Inferior parietal cortex (tissue), 1 donor: ENCODE measurements around the gene TREM2.
"Not testable (repeated sequence)": the region's sequence is repeated elsewhere in the genome, so short reads cannot be mapped to it uniquely, and the experiment has no call there.

Source experiments
- DNase-seq: peaks from one replicate; pipeline ENCODE4 v3.0.0-alpha.2; 2016; ENCODE audit errors: extremely low spot score

TREM2 gene

DNA sequence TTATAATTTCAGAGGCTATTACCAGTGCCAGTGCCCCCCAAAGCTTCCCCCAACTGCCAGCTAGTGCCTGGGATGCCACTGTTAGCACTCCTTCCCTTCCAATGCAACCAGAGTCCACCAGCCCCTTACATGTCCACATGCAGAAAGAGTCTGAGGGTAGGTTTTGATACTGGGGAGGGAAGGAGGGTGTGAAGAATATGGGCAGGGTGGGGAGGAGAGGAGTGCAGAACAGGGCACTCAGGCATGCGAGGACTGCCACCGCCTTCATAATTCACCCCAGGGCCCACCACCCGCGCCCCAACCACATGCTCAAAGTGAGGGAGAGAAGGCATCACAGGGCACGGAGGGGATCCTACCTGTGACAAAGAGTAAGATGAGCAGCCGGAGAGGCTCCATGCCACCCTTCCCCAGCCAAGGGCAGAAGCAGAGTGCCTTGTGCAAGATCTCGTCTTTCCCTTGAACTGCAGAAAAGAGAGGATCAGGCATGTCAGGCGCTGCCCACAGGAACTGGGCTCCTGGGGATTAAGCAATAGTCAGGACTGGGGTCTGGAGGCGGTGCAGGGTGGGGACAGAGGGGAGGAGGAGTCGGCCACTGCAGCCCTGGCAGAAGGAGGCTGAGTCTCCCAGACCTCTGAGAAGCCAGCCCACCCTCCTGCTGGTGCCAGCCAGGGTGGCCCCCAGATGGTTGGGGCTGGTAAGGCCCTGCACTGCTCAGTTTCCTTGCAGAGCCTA, at the start of gene TREM2:
TSS of gene TREM2 (minus strand) at position 430 of the 732 bp plus-strand sequence. CDS start at position 396, 34 bp downstream.
- no peak for DNase-seq

DNA sequence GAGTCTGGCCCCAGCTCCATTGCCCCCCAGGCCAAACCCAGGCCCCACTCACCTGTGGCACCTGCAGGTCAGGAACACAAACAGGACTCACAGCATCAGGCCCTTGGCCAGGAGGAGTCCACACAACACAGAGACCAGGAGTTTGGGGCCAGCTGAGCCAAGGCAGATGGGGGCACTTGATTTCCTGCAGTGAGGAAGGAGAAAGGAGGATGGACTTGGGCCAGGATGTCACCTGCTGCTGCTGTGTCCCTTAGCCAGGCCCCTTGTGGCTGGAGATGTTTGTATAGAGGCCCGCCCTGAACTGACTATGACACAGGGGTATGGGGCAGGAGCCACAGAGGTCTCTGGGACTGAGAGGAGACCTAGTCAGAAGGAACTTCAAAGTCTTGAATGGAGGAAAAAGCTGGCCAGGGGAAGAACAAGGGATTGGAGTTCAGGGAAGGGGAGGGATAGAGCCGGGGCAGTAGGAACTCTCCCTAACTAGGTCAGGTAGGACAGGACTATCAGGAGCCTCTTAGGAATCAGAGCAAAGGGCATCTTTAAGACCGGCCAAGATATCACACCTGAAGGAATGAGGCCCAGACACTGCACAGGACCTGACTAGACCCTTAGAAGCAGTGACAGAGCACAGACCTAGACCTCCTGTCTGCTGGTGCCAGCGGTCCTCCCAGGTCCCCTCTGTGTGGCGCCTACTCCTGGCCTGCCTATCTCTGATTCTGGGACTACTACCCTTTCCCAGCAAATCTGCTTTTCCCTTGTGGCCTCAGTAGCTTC, 46.8 kb upstream of the TREM2 start:
- no peak for DNase-seq

DNA sequence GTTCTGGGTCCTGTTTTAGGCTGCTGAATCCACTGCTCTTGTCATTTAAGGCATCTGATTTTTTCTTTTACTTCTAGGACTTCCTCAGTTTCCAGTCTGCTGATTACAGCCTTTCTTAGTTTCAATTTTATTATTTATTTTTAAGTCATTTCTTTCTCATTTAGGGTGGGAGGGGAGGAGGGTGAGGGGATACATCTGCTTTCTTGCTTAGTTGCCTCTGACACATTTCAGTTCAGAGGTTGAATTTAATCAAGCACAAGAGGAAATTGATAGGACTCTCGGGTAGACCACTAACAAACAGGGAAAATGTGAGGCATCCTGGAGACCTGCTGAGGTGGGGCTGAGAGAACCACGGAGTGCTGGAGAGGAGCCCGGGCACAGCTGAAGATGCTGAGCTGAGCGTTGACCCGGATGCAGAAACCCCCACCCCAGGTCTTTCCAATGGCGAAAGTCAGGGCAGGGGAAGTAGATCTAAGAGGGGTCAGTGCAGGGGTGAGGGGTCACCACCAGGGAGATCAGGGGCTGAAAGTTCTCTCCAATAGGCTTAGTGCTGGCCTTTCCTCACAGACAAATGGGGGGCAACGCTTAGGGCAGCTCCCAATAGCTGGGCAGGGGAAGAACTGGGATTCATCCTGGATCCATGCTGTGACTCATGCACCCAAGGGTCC, 45.7 kb upstream of the TREM2 start:
- DNase-seq = no peak

DNA sequence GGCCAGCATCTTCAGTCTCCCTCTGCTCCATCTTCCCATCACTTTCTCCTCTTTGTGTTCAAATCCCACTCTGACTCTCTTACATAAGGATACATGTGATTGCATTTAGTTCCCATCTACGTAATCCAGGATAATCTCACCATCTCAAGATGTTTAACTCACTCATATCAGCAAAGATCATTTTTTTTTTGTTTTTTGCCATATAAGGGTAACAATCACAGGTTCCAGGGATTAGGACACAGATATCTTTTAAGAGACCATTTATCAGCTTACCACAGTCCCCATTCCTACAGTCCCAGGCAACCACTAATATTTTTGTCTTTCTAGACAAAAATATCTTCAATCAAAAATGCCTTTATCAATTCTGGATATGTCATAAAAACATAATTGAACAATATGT, 41.2 kb upstream of the TREM2 start:
- no peak for DNase-seq

DNA sequence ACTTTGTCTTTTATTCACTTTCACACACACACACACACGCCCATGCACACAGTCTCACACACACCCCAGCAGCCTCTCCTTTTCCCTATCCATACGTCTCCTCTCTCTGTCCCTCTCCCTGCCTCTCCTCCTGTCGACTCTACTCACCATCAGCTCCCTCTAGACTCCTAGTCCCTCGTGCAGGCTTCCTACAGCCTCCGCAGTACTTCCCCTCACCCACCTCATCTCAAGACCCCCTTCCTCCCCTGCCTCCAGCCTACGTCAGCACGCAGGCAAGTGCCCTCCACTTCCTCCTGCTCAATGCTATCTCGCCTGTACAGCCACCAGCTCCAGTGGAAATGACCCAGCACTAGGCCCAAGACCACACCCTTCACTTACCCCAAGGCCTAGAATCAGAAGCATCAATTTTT, 38.9 kb upstream of the TREM2 start:
- no peak for DNase-seq

DNA sequence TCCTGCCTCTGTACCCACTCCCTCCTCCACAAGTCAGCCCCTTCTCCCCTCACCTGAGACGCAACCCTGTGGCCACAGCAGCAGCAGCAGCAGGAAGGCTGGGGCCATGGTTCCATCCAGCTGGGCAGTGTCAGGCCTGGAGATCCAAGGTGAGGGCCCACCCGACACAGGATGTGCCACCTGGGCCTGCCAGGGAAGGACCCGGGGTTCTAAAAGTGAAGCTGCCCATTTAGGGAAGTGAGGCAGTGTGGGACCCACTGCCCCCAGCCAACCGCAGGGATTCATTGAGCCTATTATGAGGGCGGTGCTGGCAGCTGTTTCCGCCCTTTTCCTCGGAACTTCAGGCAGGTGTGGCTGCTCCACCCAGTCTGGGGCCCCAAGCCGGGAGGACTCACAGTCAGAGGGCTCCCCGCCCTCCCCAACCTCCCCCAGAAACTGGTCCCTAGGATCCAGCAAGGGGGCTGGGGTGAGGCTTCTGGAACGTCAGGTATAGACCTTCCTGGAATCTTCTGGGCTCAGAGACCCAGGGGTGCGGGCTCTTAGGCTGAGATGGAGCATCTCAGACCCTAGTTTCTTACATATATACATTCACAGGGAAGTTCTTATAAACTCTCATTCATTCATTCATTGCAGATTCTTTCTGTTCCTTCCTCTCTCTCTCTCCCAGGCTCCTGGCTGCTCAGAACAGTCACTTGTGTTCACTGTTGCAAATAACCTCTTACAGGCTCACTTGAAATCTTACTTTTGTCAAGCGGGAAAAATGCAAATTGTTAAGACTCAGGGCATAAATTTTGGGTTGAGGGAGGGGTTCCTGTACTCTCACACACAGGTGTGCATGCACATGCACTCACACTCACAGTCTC, 38.2 kb upstream of the TREM2 start, which contains the start of gene TREML2:
TSS of gene TREML2 (minus strand) at position 249 of the 863 bp plus-strand sequence. CDS start at position 108, 141 bp downstream.
- DNase-seq = no peak

DNA sequence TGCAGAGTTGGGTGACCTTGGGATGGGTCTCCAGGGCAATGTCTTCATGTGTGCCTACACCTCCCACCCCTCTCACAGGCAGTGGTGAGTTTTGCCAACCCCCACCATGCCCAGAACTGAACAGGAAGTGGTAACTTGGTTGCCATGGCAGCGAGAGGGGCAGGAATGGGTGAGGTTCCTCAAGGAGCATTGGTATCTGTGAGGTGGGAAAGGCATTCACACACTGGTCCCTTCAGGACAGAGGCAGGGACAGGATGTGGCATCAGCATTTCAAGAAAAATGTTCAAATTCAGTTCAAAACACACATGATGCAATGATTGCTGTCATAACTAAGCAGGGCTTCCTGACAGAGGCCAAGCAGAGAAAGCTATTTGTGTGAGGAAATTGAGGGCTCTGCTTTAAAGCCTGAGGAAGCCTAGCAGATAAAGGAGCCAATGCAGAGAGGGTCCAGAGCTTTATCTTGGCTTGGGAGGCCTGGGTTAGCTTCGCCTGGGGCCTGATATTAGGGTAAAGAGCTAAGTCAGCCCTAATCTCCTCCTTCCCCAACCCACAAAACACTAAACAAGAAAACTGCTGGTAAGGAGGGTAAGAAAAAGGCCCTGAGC, 37.5 kb upstream of the TREM2 start:
- no peak for DNase-seq

DNA sequence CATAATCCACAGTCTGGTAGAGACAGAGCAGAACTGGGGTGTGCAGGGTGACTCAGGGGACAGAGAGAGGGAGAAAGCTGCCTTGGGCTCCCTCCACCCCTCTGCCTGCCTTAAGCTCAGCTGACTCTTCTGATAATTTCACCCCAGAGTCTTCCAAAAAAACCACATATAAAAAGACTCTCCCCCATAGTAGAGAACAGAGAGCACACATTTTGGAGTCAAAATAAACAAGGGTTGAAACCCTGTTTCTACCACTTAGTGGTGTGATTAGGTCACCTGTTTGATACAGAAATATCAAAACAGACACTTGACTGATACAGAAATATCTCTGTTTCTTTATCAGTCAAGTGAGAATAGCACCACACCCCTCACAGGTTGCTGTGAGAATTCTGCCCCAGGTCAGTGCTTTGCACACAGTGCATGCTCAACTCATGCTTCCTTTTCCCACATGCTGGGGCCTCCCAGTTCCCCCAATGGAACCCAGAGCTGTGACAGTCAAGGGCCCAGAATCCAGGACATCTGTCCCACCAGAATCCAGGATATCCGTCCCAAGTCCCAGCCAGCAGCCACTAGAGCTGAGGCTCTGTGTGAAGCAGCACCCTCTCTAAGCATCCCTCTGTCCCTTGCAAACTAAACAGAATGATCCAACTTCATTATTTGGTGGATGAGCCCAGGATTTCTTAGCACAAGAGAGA, 36.8 kb upstream of the TREM2 start:
- DNase-seq = no peak

DNA sequence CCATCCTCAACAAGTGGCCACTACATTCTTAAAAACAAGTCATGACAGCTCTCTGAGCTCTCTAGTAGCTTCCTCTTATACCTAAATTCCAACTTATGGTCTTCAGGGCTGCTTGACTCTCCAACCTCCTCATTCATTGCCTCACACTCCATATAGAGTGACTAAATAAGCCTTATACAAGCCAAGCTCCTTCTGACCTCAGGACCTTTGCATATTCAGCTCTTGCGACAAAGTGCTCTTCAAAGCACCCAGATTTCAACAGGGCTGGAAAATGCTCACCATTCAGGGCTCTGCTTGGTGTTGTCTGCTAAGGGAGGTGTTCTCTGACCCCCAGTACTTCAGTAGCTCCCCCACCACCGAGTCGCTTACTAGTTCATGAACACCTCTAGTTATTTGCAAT, 34.3 kb upstream of the TREM2 start:
- DNase-seq = no peak

DNA sequence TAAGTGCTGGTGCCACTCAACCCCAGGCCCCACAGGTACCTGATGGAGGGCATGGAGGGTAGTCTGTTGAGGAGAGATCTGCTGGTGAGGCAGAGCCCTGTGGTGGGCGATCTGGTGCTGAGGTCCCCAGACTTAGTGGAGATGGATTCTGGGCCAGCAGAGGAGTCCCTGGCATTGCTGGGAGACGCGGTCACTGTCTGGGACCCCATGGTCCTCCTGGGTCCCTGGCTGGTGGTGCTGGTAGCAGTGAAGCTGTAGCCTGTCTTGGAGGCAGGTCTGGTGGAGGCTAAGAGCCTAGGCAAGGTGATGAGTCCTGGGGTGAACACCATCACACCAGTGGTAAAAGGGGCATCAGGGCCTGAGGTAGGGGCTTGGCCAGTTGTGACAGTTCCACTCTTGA, 31.5 kb upstream of the TREM2 start:
- no peak for DNase-seq

DNA sequence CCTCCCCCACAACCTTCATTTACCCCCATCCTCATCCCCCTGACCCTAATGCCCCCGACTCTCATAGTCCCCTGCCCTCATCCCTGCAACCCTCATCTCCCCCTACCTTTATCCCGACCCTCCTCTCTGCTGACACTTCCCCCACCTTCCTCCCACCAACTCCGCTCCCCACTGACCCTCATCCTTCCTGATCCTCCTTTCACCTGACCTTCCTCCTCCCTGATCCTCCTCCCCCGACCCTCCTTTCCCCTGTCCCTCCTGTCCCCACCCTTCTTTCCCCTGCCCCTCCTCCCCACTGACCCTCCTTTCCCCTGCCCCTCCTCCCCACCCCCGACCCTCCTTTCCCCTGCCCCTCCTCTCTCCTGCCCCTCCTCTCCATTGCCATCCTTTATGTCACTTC, 31.0 kb upstream of the TREM2 start:
- DNase-seq = no peak

DNA sequence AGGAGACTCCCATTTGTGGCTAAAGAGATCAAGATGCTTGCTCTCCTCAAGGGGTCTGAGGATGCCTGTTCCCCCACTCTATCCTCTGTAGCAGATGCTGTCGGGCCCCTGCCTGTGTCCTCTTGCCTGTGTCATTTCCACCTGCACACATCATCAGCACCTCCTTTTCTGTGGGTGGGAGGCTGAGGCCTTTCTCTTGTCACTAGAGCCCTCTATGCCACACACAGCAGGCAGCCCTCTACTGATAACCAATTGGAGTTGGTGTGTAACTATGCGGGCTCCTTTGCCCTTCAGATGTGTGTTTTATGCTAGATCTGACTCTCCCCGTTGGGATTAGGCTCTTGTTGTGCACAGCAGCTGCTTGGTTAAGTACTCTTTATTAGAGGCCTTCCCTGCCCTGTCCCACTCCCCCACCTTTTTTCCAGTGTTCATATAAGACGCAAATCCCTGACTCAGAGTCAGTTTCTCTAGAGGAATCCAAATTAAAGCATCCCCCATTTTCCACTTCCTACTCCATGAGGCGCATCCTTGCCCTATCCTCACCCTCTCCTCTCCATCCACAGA, 30.3 kb upstream of the TREM2 start:
- DNase-seq = no peak

DNA sequence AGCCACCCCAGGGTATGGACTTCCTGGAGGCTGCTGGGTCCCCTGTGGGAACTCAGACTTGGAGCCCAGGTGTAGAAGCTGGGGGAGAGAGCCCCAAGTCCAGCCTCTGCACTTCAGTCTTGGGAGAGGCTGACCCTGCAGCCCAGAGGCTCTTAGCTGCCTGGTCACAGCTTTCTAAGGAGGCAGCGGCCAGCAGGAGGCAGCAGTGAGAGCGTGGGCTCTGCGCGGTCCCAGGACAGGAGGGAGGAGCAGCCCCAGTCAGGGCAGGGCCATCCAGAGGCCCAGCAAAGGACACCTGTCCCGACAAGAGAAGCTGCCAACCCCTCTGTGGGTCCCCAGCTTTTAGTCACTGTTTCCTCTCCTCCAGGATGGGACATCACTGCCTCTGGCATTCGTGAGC, 28.7 kb upstream of the TREM2 start:
- no peak for DNase-seq

DNA sequence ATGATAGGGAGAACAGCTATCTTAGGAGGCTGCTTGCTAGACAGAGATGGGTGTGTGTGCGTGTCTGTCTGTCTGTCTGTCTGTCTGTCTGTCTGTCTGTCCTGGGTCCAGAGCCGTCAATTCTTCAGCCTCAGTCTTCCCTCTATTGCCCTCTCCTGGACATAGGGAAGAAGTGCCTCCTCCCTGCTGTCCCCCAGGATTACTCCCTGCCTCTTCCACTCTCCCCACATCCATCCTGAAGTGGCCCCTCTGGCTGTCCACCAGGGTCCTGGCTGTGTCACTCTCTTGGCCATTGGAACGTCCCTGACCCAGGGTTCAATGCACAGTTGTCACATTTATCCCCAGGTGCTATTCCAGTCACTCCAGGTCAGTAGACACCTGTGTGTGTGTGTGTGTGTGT, 27.9 kb upstream of the TREM2 start:
- no peak for DNase-seq

DNA sequence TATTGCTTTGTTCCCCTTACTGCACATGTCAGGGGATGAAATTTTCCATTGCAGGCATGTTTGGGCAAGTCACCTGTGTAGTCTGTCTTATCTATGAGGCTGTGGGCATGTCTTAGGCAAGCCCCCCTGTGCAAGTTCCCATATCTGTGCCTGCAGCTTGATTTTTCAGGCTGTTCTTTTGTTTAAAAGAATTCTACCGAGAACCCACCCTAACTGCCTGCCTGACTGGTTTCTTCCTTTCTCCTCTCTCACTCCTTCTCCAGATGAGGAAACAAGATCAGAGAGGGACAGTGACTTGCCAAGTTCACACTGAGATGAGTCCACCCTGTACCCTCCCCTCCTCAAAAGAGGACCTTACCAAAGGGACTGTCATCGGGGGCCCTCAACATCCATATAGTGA, 27.1 kb upstream of the TREM2 start:
- no peak for DNase-seq

DNA sequence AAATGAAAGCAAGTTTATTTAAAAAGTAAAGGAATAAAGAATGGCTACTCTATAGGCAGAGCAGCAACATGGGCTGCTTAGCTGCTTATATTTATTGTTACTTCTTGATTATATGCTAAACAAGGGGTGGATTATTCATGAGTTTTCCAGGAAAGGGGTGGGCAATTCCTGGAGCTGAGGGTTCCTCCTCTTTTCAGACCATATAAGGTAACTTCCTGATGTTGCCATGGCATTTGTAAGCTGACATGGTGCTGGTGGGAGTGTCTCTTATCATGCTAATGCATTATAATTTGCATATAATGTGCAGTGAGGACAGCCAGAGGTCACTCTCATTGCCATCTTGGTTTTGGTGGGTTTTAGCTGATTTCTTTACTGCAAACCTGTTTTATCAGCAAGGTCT, 26.1 kb upstream of the TREM2 start:
- not testable (repeated sequence) for DNase-seq

DNA sequence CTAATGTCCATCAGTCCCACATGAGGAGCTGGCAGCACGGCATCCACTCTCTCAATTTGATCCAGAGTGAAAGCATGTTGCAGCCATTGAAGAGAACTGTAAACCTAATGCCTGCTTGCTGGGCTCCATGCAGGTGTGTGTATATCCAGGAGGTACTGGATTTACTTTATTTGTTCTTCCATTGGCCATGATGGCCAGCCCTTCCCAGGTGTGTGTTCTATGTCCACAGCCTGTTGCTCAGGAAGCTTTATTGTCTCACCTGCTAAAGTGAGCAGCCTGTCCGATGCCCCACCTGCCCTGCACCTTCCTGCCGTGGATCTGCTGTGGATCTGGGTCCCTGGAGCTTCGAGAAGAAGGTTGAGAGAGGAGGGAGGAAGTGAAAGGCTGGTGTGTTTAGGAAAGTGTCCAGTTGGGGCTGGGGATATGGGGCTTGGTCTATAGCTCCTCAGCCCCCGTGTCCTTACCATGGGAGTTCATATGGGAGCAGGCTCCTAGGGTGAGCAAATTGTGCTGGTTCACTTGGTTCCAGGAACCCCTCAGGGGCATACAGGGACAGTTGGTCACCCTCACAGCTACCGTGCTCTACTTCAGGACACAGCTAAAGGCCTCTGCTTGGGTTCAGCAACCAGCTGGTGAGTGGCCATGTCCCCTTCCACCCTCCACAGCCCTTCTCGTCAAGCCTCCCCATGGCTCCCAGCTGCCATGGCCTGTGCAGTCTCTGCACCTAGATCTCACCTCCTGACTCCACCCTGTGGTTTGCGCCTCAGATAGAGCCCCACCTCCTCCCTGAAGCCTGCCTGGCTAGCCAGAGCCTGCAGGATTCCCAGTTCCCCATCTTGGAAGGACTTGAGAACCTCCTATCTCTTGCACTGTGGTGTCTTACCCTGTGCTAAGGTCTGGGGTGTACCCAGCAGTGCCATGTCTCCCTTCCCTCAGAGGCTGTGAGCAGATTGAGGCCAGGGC, 25.3 kb upstream of the TREM2 start:
- DNase-seq = no peak

DNA sequence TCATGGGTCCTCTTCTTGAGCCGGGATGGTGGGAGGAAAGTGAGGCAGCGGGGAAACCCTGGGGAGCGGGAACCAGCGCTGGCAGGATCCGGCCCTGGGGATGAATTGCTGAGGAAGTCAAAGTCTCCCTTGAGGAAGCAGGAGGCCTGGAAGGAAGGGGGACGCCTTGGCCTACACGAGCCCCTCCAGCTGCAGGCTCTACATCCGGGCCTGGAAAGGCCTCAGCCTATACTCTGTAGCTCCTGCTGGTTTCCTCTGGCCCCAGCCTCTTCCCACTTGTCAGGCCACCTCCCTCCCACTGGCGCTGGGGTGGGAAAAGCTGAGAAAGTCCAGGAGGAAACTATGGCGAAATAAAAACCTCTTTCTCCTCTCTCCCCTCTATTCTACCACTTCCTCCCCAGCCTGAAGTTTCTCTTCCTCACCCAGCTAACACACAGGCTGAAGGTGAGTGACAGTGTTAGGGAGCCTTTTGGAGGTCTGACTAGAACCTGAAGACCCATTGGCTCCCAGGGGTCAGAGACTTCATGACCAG, 23.2 kb upstream of the TREM2 start:
- no peak for DNase-seq

DNA sequence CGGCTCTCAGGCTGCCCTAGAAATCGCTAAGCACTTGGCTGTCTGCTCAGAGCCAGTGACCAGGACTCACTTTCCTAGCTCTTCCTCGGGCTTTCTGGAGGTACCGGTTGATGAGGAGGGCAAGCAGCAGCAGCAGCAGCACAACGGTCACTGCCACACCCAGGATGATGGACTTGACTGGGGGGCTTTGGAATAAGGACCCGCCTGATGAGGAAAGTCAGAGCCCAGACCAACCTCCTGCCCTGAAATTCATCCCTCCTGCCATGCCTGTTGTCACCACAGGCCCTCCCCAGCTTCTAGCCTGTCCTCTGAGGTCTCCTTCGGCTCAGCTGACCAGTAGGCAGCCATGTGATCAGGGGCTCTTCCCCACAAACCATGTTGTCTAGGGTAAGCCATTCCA, 21.8 kb upstream of the TREM2 start:
- DNase-seq = no peak
